SJCRH30 (cell line): Measurements from ENCODE around the gene HSDL2. TPM values are rescaled to one million over a fixed set of nuclear protein-coding genes. Genes with fewer than 3 reads are reported as not detected.

Experiments used
- DNase-seq, 2 experiments: peaks; one replicate each; pipeline ENCODE4 v3.0.0-alpha.2; 2015 to 2020
- H3K27ac ChIP-seq: fragments of 250-450 bp; sonication (Bioruptor Pico); 2 replicates; pipeline ENCODE4 v1.5.1; 2020; ENCODE audit warnings: mild to moderate bottlenecking, moderate library complexity
- H3K27me3 ChIP-seq: fragments of 250-450 bp; sonication (Bioruptor Pico); 2 replicates; pipeline ENCODE4 v1.5.1; 2020; ENCODE audit warnings: mild to moderate bottlenecking, moderate library complexity
- H3K36me3 ChIP-seq: fragments of 250-450 bp; sonication (Bioruptor Pico); 2 replicates; pipeline ENCODE4 v1.5.1; 2020; ENCODE audit warnings: mild to moderate bottlenecking, moderate library complexity
- H3K4me1 ChIP-seq: fragments of 250-450 bp; sonication (Bioruptor Pico); 2 replicates; pipeline ENCODE4 v1.5.1; 2020; ENCODE audit warnings: mild to moderate bottlenecking, moderate library complexity
- H3K4me3 ChIP-seq: fragments of 250-450 bp; sonication (Bioruptor Pico); 2 replicates; pipeline ENCODE4 v1.5.1; 2020; ENCODE audit warnings: mild to moderate bottlenecking, moderate library complexity
- H3K9me3 ChIP-seq: fragments of 250-450 bp; sonication (Bioruptor Pico); replicated peaks from 2 replicates; pipeline ENCODE4 v1.5.1; 2020; ENCODE audit warnings: mild to moderate bottlenecking, moderate library complexity
- total RNA-seq: library from RNA; depleted of rRNA; stranded (reverse); fragments of >200 nt; shearing (Covaris generic); gene quantifications from 2 replicates; pipeline ENCODE4 v1.2.3, GENCODE V29; 2014

Gene HSDL2
- total RNA-seq, 1 experiment from 2014 or later = 41.4 TPM

DNA sequence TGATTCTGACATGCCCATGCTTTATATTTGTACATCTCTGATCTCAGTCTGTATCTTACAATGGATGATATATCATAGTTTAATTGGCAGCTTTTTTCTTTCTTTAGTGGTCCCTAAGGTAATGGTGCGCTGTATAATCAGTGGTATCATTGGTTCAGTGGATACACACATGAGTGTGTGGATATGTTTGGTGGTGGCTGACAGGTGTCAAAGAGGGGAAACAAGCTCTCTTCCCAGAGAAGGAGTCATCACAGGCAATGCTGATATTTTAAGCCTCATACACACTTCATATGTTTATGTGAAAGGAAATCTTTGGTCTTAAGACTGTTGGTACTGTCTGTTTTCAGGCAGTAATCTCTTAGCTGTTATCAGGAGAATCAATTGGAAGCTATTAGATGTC is 54.6 kb downstream of the HSDL2 start:
- DNase-seq = no peak
- H3K4me3 ChIP-seq = no peak overlapping the region
- H3K27ac ChIP-seq = no peak overlapping the region
- H3K9me3 ChIP-seq = no peaks in the 10 kb centered on the region
- H3K36me3 ChIP-seq = peaks cover under 1% of the 10 kb centered on the region
- H3K27me3 ChIP-seq = no peaks in the 10 kb centered on the region
- H3K4me1 ChIP-seq = peaks cover 11% of the 10 kb centered on the region

DNA sequence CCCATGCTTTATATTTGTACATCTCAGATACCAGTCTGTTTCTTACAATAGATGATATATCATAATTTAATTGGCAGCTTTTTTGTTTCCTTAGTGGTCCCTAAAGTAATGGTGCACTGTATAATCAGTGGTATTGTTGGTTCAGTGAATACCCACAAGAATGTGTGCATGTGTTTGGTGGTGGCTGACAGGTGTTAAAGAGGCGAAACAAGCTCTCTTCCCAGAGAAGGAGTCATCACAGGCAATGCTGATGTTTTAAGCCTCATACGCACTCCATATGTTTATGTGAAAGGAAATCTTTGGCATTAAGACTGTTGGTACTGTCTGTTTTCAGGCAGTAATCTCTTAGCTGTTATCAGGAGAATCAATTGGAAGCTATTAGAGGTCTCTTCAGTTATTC is 57.5 kb downstream of the HSDL2 start:
- H3K27ac ChIP-seq = peak overlapping the region; percentile 21
- no peak overlapping the region for H3K4me3 ChIP-seq
- H3K27me3 ChIP-seq = no peaks in the 10 kb centered on the region
- H3K4me1 ChIP-seq = peaks cover 11% of the 10 kb centered on the region
- no peaks in the 10 kb centered on the region for H3K9me3 ChIP-seq
- peaks cover under 1% of the 10 kb centered on the region for H3K36me3 ChIP-seq
- DNase-seq = peak; percentile 60 to 76

- peaks cover 11% of the 10 kb centered on the region for H3K4me1 ChIP-seq
- H3K9me3 ChIP-seq = no peaks in the 10 kb centered on the region
- DNase-seq = no peak
- peaks cover 9% of the 10 kb centered on the region for H3K36me3 ChIP-seq
- H3K27ac ChIP-seq = no peak overlapping the region
- no peaks in the 10 kb centered on the region for H3K27me3 ChIP-seq
- no peak overlapping the region for H3K4me3 ChIP-seq
These were observed 59.3 kb downstream of the HSDL2 start for GRCh38 chr9:112439171-112439570.

DNA sequence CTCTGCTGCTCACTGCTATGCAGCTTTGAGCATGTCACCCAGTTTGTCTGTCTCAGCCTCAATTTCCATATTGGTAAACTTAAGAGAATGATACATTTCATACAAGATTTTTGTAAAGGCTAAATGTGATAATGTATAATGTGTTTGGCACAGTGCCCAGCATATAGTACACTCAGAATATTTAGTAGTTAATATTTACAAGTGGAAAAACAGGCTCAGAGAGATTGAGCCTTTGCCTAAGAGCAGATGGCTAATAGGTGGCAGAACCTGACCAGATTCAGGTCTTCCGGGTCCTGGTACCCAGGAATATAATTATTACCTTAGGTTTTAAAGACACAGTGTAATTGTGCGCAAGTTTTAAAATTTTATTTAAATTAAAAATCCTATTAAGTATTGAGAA is 59.9 kb downstream of the HSDL2 start:
- no peak overlapping the region for H3K27ac ChIP-seq
- no peaks in the 10 kb centered on the region for H3K27me3 ChIP-seq
- H3K36me3 ChIP-seq = peaks cover 9% of the 10 kb centered on the region
- H3K4me1 ChIP-seq = peaks cover 11% of the 10 kb centered on the region
- no peaks in the 10 kb centered on the region for H3K9me3 ChIP-seq
- H3K4me3 ChIP-seq = no peak overlapping the region
- DNase-seq = no peak

- H3K9me3 ChIP-seq = no peaks in the 10 kb centered on the region
- H3K36me3 ChIP-seq = peaks cover 9% of the 10 kb centered on the region
- DNase-seq = no peak
- no peak overlapping the region for H3K4me3 ChIP-seq
- no peaks in the 10 kb centered on the region for H3K27me3 ChIP-seq
- peaks cover 7% of the 10 kb centered on the region; the same call in 1 of the 2 replicates for H3K4me1 ChIP-seq
- no peak overlapping the region for H3K27ac ChIP-seq
These were observed 63.3 kb downstream of the HSDL2 start for GRCh38 chr9:112443200-112443599.

GRCh38 chr9:112443636-112444035 is 63.7 kb downstream of the HSDL2 start:
- DNase-seq = no peak
- H3K27ac ChIP-seq = no peak overlapping the region

DNA sequence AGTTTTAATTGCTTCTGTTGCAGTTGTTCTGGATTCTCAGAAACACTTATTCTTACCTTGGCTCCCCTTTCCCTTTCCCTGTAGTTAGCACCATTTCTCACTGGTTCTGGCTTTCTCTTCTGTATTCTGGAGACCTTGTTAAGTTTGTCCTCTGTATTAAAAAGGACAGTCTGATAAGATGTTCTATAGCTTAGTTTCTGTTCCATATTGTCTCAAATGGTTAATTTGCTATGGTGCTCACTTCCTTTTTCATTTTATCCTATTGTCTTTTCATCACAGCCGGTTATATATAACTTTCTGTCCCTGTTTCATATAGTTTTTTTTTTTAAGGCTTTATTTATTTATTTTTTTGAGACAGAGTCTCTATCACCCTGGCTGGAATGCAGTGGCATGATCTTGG is 65.3 kb downstream of the HSDL2 start:
- Histone ChIP-seq H3K36me3 (peaks cover 9% of the 10 kb centered on the region; the same call in 1 of the 2 replicates), H3K27me3 (no peaks in the 10 kb centered on the region), H3K9me3 (no peaks in the 10 kb centered on the region), H3K27ac (no peak overlapping the region), H3K4me1 (0 out of 2 replicates have a peak, but pooled peaks cover 7% of the 10 kb centered on the region), H3K4me3 (no peak overlapping the region)
- no peak for DNase-seq

More at GRCh38 chr9:112443636-112444035, 63.7 kb downstream of the HSDL2 start:
- no peaks in the 10 kb centered on the region for H3K9me3 ChIP-seq
- no peak overlapping the region for H3K4me3 ChIP-seq
- 0 out of 2 replicates have a peak, but pooled peaks cover 7% of the 10 kb centered on the region for H3K4me1 ChIP-seq
- H3K27me3 ChIP-seq = no peaks in the 10 kb centered on the region
- H3K36me3 ChIP-seq = peaks cover 9% of the 10 kb centered on the region

- H3K27me3 ChIP-seq = no peaks in the 10 kb centered on the region
- DNase-seq = peak; percentile 14 to 38
- no peaks in the 10 kb centered on the region for H3K9me3 ChIP-seq
- no peak overlapping the region for H3K27ac ChIP-seq
- H3K4me1 ChIP-seq = 0 out of 2 replicates have a peak, but pooled peaks cover 7% of the 10 kb centered on the region
- H3K4me3 ChIP-seq = no peak overlapping the region
- H3K36me3 ChIP-seq = peaks cover 9% of the 10 kb centered on the region; the same call in 1 of the 2 replicates
These were observed 66.2 kb downstream of the HSDL2 start for GRCh38 chr9:112446080-112446479.

DNA sequence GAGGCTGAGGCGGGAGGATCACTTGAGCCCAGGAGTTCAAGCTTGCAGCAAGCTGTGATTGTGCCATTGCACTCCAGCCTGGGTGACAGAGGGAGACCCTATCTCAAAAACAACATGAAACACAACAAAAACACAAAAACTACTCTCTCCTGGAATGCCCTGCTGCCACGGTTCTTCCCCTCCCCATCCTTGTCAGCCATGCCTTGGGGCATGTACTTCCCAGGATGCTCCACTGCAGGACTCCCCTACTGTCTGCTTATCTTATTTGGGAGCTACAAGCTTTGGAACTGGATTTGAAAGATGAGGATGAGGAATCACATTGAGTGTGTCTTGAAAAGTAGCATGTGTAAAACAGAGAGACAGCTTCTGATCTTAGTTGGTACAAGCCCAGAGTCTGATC is 66.6 kb downstream of the HSDL2 start:
- H3K9me3 ChIP-seq = no peaks in the 10 kb centered on the region
- no peak overlapping the region for H3K4me3 ChIP-seq
- H3K36me3 ChIP-seq = peaks cover 9% of the 10 kb centered on the region; the same call in 1 of the 2 replicates
- H3K4me1 ChIP-seq = 0 out of 2 replicates have a peak, but pooled peaks cover 7% of the 10 kb centered on the region
- no peak for DNase-seq
- H3K27ac ChIP-seq = no peak overlapping the region
- no peaks in the 10 kb centered on the region for H3K27me3 ChIP-seq

- H3K27ac ChIP-seq = no peak overlapping the region
- no peaks in the 10 kb centered on the region for H3K9me3 ChIP-seq
These were observed 67.4 kb downstream of the HSDL2 start for GRCh38 chr9:112447283-112447761.

GRCh38 chr9:112462855-112463254 is 82.9 kb downstream of the HSDL2 start:
- Histone ChIP-seq H3K4me1 (no peaks in the 10 kb centered on the region), H3K27ac (no peak overlapping the region), H3K9me3 (peaks cover 9% of the 10 kb centered on the region), H3K36me3 (peaks cover 58% of the 10 kb centered on the region), H3K4me3 (no peak overlapping the region), H3K27me3 (no peaks in the 10 kb centered on the region)
- no peak for DNase-seq

More at GRCh38 chr9:112447283-112447761, 67.4 kb downstream of the HSDL2 start:
- no peak overlapping the region for H3K4me3 ChIP-seq
- DNase-seq = no peak
- H3K36me3 ChIP-seq = peaks cover 9% of the 10 kb centered on the region; the same call in 1 of the 2 replicates
- 0 out of 2 replicates have a peak, but pooled peaks cover 7% of the 10 kb centered on the region for H3K4me1 ChIP-seq
- H3K27me3 ChIP-seq = no peaks in the 10 kb centered on the region

- no peak overlapping the region for H3K4me3 ChIP-seq
- no peaks in the 10 kb centered on the region for H3K4me1 ChIP-seq
- no peaks in the 10 kb centered on the region for H3K27me3 ChIP-seq
- no peak for DNase-seq
- peaks cover 9% of the 10 kb centered on the region for H3K9me3 ChIP-seq
- peaks cover 45% of the 10 kb centered on the region for H3K36me3 ChIP-seq
- H3K27ac ChIP-seq = no peak overlapping the region
These were observed 85.4 kb downstream of the HSDL2 start for GRCh38 chr9:112465352-112465751.

DNA sequence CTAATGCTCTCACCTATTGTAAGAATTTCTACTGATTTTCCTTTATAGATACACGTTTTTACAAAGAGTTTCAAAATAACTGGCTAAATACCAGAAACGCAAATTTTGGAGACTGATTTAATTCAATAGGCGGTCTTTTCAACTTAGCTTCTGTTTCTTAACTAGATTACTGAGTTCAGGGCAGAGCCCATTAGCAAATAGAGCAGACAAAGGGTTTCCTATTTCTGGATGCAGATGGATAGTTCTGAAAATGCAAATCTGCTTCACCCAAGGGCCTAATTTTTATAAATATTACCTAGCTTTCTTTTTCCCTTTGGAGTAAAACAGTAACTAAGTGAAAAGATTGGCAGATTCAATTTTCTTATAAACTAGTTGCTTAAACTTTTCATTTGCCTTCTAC is 93.1 kb downstream of the HSDL2 start:
- Histone ChIP-seq H3K9me3 (peaks cover 4% of the 10 kb centered on the region; the same call in 1 of the 2 replicates), H3K4me3 (no peak overlapping the region), H3K4me1 (no peaks in the 10 kb centered on the region), H3K27me3 (no peaks in the 10 kb centered on the region), H3K36me3 (peaks cover 15% of the 10 kb centered on the region), H3K27ac (no peak overlapping the region)
- no peak for DNase-seq

GRCh38 chr9:112473986-112474385 is 94.1 kb downstream of the HSDL2 start:
- H3K27me3 ChIP-seq = no peaks in the 10 kb centered on the region

GRCh38 chr9:112475318-112475717 is 95.4 kb downstream of the HSDL2 start:
- Histone ChIP-seq H3K36me3 (peaks cover 13% of the 10 kb centered on the region), H3K4me1 (no peaks in the 10 kb centered on the region), H3K4me3 (no peak overlapping the region), H3K9me3 (peaks cover 4% of the 10 kb centered on the region; the same call in 1 of the 2 replicates), H3K27me3 (no peaks in the 10 kb centered on the region), H3K27ac (no peak overlapping the region)
- no peak for DNase-seq

More at GRCh38 chr9:112473986-112474385, 94.1 kb downstream of the HSDL2 start:
- peaks cover 4% of the 10 kb centered on the region; the same call in 1 of the 2 replicates for H3K9me3 ChIP-seq
- no peak for DNase-seq
- H3K36me3 ChIP-seq = peaks cover 13% of the 10 kb centered on the region
- H3K4me3 ChIP-seq = no peak overlapping the region
- H3K27ac ChIP-seq = no peak overlapping the region
- H3K4me1 ChIP-seq = no peaks in the 10 kb centered on the region

GRCh38 chr9:112477330-112477729 is 97.4 kb downstream of the HSDL2 start:
- no peaks in the 10 kb centered on the region for H3K4me1 ChIP-seq
- peaks cover 7% of the 10 kb centered on the region; the same call in 1 of the 2 replicates for H3K36me3 ChIP-seq
- no peak overlapping the region for H3K27ac ChIP-seq
- H3K4me3 ChIP-seq = no peak overlapping the region
- no peak for DNase-seq
- H3K9me3 ChIP-seq = peaks cover 4% of the 10 kb centered on the region; the same call in 1 of the 2 replicates
- no peaks in the 10 kb centered on the region for H3K27me3 ChIP-seq
